ENCODE measurements around the gene PTRH1.

Gene PTRH1

DNA sequence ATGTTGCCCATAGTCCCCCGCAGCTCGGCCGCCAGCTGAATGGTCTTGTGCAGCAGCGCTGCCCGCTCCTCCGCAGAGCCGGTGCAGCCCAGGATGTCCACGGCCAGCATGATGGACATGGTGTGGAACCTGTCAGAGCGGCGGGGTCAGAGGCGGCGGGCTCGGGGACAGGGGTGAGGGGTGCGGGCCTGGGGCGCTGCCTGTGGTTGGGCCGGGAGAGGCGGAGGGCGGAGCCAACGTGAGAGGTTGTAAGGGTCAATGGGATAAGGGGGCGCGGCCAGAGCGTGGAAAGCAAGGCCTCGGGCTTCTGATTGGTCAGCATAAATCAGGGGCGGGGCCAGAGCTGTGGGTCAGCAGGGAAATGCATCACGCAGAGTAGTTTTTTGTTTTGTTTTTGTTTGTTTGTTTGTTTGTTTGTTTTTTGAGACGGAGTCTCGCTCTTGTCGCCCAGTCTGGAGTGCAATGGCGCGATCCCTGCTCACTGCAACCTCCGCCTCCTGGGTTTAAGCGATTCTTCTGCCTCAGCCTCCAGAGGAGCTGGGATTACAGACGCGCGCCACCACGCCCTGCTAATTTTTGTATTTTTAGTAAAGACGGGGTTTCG lies 26.5 kb upstream of the PTRH1 start:
- DNase-seq (ENCODE audit: low spot score) = no peak

DNA sequence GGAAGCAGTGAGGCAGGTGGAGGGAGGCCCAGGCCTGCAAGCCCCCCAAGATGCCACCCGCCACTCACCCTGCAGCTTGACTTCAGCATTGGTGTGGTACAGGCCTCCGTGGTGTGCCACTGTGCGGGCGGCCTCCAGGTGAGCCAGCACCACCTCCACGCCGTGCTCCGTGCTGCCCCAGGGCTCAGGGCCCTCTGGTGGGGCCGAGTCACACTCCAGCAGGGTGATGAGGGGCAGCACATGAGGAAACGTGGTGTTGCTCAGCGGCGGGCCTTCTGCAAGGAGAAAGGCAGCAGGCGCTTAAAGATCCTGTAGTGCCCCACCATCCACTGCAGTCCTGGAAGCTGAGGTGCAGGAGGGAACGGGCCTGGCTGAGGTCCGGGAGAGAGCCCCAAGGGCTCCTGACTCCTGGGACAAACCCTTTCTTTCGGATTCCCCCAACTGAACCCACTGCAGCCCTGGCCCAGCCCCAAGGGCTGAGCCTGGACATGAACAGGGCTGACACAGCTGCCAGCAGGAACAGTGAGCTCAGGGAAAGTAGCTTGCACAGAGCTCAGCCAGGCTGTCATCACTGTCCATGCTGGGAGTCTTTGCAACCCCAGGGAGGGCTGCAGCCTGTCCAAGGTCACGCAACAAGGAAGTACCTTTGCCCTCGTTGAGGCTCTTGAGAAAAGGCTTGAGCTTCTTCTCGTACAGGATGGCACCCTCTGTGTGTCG lies 24.3 kb upstream of the PTRH1 start:
- DNase-seq (ENCODE audit: low spot score) = no peak

DNA sequence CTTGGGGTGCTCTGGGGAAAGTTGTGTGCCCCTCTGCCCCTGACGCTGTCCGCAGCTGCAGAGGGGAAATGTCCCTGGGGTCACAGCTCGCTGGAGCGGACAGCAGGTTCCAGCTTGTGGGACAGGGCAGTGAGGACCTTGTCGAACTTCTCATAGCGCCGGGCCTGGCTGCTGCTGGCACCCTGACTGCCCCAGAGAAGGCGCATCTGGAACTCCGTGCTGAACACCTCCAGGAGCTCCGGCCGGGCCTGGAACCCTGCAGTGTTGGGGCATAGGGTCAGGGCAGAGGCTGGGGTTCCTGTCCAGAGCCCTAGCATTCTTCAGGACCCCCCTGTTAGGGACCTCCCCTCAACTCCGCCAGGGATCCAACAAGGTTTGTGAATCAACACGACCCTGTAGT lies 23.2 kb upstream of the PTRH1 start:
- no peak for DNase-seq (ENCODE audit: low spot score)

DNA sequence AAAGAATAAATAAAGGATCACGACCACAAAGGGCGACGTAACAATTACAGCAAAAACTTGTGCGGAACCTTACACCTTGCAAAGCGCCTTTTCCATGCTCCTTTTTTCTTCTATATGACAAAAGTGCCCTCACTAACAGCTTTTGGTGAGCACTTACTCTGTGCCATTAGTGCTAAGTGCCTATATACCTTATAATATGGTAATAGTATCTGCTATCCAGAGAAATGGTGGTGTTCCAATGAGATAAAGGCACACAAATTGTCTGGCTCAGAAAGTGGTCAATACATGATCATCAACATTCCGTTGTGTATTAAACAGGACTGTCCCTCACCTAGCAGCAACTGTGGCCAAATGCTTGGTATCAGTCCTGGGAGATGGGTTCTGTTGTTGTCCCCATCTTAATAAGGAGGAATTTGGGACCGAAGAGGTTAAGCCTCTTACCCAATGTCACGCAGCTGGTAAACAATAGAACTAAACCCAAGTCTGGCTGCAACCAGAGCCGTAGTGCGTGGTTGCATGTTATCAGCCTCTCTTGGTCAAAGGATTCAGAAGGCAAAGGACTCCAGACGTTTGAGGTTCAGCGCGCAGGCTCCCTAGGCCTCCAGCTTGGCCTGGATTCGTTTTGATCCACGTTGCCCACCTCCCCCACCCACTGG lies 20.2 kb upstream of the PTRH1 start:
- DNase-seq (ENCODE audit: low spot score) = no peak

DNA sequence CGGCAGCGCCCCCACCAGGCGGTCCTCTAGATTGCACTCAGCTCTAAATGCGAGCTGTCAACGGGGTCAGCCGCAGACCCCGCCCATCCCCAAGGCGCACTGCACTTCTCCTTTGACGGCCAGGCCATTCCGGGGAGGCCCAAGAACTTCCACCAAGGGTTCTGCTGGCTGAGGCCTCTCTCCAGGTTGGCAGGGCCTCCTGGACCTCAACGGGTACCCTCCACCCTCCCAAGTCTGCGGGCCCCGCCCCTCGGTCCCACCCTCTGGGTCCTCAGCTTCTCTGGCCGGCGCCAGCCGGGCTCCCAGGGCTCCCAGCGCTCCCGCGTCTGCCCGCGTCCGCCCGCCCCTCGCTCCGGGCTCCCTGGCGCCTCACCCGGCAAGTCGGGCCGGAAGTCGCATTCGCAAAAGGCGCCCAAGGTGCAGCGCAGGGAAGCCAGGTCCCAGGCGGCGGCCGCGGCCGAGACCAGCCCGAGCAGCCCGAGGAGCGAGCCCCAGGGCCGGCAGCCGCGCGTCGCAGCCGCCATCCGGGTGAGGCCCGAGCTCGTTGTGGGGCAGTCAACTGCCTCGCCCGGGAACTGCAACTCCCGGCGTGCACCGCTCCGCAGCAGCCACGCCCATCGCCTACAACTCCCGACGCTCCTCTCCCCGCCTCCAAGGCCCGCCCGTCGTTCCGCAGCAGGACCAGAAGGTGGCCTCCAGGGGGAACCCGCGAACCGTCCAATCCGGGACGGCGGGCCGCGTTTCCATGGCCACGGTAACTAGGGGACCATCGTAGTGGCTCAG lies 19.5 kb upstream of the PTRH1 start, which contains the start of gene TOR2A:
Gene TOR2A (minus strand): TSS at position 548 of the 783 bp plus-strand sequence. CDS start 24 bp downstream, at position 524.
- peak; percentile 97 for DNase-seq (ENCODE audit: low spot score)

DNA sequence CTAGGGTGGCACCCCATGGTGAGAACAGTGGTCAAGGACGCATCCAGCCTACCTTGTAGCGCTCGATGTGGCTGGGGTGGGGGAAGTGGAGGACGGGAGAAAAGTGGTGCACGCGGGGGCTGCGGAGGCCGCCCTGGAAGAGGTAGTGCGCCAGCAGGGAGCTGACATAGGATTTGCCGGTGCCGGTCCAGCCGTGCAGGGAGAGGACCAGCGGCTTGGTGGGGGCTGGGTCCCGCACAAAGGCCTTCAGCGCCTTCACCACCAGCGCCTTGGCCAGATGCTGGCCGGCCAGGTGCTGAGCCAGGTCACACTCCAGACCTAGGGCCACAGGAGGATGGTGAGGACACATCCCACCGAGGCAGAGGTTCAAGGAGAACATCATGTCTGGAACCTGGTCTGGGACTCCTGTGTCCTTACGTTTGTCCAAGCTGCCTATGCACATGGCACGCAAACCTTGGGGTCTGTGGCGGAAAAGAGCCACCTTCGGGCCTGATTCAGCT lies 18.8 kb upstream of the PTRH1 start:
- no peak for DNase-seq (ENCODE audit: low spot score)

DNA sequence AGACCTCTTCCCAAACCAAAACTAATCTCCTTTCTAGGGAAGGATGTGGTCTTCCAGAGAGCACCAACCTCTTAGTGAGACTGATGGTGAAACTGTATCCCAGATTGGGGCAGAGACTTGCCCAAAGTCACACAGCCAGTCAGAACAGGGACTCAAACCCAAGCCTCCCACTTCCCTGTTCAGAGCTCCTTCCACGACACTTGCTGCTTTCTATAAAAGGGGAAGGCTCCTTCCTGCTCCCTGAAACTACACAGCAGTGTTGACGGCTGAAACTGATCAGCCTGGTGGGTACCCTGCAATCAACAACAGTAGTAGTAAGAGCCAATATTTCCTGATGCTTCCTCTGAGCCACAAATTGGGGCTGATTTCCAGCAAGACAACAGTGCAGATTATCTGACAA lies 18.2 kb upstream of the PTRH1 start:
- DNase-seq (ENCODE audit: low spot score) = no peak

DNA sequence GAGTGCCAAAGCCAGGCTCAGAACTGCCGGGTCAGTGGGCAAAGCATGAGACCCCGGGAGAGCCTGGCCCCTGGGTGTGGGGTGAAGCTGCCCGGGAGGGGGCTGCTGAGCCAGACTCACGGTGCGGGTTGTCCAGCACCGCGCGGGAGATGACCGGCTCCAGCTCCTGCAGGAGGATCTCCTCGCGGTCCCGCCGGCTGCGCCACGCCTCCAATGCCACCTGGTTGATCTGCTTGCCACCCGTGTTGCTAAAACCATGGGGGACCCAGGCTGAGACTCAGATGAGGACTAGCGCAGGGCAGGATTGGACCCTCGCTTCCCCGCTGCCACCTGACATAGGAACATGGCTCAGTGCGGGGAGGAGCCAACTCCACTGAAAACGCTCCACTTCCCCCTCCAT lies 17.0 kb upstream of the PTRH1 start:
- no peak for DNase-seq (ENCODE audit: low spot score)

DNA sequence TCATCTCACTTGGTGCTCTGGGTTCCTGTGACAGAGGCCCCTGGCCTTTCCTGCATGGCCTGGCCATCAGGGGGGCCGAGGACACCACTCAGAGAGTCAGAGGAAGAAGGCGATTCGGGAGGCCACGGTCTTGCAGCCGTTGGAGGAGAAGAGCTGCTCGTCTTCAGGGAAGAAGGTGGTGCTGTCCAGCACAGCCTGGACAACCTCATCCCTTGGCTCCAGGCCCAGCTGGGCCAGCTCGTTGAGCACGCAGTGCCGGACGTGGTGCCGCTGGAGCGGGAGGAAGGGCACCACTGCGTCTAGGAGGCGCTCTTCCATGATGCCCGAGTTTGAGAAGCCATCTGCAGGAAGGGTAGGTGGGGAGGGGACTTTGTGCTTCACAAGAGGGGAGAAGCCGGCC lies 16.5 kb upstream of the PTRH1 start:
- no peak for DNase-seq (ENCODE audit: low spot score)

DNA sequence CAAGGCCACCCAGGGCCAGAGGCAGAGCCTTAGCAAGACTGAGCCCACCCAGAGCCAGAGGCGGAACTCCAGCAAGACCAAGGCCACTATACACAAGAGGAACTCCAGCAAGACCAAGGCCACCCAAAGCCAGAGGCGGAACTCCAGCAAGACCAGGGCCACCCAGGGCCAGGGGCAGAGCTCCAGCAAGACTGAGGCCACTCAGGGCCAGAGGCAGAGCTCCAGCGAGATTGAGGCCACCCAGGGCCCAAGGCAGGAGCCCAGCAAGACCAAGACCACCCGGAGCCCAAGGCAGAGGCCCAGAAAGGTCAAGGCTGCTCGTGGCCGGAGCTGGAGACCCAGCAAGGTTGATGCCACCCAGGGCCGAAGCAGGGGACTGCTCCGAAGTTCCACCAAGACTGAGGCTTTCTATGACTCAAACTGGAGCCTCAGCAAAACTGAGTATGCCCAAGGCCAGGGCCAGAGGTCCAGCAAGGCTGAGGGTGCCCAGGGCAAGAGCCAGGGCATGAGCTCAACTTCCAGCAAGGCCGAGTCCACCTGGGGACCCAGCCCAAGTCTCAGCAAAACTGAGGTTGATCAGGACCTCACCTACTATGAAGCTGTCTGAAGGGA lies 15.4 kb upstream of the PTRH1 start:
- DNase-seq (ENCODE audit: low spot score) = no peak

DNA sequence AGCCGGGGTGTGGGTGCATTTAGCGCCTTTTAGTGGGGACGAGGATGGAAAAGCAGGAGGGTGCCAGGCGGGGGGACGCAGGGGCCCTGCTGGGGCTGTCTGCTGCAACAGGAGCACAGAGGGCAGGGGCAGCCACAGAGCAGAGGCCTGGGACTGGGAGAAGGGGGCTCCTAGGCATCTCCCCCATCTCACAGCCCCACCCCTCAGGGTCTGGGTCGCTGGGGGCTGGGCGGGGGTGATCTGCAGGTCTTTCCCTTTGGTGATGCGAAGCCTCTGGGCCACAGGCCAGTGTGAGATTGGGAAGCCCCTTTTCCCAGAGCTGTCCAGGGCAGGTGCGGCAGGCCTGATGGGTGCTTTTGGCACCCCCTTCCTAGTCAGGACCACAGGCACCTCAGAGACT lies 14.8 kb upstream of the PTRH1 start:
- no peak for DNase-seq (ENCODE audit: low spot score)

DNA sequence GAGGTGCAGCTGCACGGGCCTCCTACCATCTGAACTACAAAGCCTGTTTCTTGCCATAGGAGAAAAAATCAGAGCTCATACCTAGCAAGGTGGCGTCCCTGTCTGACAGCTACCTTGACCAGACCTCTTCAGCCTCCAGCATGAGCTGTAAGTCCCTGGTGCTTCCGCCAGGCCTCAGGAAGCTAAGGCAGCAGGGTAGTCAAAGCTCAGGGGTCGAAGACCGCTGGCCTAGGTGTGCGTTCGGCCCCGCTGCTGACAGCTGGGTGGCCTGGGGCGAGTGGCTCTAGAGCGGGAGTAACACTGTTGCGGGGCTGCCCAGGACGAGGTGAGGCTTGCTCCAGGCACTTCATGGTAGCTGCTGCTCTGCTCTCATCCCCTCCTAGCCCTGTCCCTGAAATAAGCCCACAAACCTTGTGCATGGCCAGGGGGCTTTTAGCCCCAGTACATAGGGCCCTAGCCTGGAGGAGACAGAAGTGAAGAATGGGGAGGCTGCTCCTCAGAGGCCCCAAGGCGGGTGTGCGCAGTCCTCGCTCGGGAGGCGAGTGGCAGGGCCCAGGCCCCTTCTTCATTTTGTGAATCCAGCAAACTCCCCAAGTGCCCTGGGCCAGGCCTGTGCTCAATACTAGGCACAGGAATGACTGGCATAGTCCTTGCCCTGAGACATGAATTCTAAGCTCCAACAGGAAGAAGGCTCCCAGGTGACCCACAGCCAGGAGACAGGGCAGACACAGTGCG lies 14.2 kb upstream of the PTRH1 start:
- no peak for DNase-seq (ENCODE audit: low spot score)

DNA sequence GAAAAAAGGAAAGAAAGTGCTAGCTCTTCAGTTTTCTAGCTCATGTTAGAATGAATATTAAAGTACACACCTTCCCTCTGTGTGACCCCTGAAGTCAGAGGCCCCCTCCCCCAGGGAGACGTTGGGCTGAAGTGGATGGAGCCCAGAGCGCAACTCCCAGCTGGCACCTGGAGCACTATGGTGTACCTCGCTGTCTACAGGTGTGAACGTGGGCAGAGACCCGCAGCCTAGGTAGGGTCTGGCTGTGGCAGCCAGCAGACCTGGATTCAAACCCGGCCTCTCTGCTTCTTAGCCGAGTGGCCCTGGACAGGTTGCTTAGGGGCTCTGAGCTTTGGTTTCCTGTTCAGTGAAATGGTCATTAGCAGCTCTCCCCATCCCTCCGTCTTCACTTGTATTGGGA lies 13.3 kb upstream of the PTRH1 start:
- no peak for DNase-seq (ENCODE audit: low spot score)

DNA sequence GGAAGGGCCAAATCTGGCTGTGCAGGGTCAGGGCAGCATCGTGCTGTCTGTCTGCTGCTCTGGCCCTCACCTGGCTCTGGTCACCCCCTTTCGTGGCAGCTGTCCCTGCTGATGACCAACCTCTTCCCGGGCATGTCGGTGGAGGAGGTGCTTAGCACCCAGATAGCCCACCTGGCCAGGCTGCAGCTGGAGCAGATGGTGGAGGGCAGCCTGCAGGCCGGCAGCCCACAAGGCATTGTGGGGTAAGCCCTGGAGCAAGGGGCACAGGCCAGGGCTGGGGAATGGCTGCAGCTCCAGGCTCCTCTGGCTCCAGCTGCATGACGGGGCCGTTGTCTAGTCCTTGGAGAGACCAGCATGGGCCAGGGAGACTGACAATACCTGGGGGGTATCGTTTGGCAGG lies 11.4 kb upstream of the PTRH1 start:
- DNase-seq (ENCODE audit: low spot score) = no peak

DNA sequence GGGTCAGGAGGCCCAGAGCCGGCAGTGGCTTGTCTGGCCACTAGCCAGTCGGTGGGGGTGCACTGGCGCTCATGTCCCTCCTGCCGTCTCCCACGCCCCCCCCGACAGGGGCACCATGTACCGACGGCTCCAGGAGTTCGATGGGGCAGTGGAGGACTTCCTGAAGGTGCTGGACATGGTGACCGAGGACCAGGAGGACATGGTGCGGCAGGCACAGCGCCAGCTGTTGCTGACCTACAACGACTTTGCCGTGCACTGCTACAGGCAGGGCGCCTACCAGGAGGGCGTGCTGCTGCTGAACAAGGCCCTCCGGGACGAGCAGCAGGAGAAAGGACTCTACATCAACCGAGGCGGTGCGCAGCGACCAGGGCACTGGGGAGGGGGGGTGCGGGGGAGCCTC lies 8.5 kb upstream of the PTRH1 start:
- DNase-seq (ENCODE audit: low spot score) = no peak

DNA sequence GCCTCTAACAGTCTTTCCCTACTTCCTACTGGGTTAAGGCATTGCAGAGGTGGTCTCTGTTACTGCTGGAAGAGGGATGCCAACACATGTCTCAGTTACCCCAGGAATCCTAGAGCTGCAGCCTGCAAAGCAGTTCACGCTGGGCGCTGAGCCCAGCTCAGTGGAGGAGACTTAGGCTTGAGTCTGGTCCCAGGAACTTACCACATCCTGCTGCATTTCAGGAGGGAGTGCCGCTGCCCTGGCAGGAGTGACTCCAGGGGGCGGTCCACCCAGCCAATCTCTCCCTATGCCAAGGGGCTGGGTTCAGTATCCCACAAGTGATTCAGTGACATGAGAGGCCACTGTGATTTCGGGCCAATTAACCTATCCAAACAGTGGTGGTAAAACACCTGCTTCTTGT lies 8.0 kb upstream of the PTRH1 start:
- DNase-seq (ENCODE audit: low spot score) = no peak

DNA sequence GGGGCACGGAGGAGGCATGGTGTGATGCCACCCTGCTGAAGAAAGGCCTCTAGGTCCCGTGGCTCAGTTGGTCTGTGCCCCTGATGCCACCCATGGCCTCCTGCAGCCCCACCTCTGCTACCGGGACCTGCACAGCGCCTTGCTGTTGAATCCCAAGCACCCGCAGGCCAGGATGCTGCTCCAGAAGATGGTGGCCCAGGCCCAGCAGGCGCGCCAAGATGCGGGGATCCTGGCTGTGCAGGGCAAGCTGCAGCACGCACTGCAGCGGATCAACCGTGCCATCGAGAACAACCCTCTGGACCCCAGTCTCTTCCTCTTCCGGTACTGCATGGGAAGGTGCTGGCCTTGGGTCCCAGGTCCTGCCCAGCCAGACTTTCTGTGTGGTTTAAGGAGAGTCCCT lies 7.5 kb upstream of the PTRH1 start:
- no peak for DNase-seq (ENCODE audit: low spot score)

DNA sequence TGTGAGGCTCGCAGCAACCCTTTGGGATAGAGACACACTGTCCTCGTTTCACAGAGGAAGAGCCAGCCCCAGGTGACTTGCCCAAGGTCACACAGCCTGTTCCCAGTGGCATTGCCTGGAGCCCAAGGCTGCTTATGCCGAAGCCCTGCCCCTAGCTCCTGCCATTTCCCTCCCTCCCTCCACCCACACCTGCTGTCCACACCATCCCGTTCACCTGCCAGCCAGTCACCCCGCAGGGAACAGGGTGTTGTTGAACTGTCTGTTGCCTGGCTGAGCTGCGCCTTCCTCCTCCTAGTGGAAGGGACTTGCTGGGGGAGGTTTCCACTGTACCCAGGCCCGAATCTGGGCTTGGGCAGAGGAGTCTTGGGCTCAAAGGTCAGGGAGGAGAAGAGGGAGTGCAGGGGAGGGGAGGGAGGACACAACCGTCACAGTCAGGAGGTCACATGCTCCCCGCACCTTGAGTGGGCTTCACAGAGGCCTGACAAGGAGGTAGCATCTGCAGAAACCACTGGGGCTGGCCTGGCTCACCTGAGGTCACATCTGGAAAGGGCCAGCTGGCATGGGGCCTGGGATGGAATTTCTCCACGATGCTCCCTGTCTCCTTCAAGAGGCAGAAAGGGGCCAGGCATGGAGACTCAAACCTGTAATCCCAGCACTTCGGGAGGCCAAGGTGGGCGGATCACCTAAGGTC lies 6.7 kb upstream of the PTRH1 start:
- DNase-seq (ENCODE audit: low spot score) = no peak

DNA sequence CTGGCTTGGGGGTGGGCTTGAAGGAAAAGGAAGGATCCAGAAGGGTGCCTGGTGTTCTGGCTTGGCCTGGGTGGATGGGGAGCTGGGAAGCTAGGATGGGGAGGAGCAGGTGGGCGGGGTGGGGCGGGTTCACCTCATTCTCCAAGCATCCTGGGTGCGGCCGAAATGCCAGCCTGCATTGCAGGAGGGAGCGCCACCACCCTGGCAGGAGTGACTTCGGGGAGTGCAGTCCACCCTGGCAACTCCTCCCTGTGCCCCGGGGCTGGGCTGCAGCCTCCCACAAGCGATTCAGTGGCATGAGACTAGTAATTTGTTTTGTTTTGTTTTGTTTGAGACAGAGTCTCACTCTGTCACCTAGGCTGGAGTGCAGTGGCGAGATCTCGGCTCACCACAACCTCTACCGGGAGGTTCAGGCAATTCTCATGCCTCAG lies 5.9 kb upstream of the PTRH1 start:
- DNase-seq (ENCODE audit: low spot score) = peak; percentile 34

DNA sequence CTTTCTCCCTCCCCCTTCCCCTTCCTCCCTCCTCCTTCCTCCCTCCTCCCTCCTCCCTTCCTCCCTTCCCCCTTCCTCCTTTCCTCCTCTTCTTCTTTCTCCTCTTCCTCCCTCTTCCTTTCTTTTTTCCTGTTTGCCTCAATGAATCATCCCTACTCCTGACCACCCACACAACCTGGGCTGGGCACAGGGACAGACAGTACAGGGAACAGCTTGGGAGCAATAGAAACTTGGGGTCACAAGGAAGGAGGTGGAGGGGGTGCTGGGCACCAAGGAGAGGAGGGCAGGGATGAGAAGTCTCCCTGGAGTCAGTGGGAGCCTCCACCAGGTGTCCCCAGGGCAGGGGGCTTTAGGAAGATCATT lies 5.4 kb upstream of the PTRH1 start:
- DNase-seq (ENCODE audit: low spot score) = no peak
